Measurements from ENCODE around the gene SPAG17. TPM values are rescaled to one million over a fixed set of nuclear protein-coding genes. Genes with fewer than 3 reads are reported as not detected.
A peak's percentile ranks its signal among the peaks of the same experiment; 100 is the strongest.

SPAG17 gene
- total RNA-seq, 1 donor from 2014 or later = 5.6 TPM

DNA sequence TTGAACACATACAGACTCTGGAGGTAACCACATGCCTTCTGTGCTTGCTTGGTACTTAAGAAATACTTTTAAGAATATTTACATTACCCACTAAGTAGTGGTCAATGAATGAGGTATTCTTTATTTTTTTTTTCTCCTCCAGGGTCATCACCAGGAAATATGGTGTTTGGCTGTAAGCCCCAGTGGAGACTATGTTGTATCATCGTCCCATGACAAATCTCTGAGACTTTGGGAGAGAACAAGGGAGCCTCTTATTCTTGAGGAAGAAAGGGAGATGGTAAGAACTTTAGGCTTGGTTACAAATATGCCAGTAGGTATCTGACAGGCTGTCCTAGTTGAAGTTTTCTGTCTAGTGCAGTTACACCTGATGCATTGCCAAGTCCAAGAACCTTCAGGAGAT is 232.6 kb downstream of the SPAG17 start:
- no peak for DNase-seq (ENCODE audit: extremely low spot score, unreplicated experiment)
- no peaks in the 10 kb centered on the region for H3K9me3 Mint-ChIP-seq
- H3K27ac Mint-ChIP-seq = no peak overlapping the region
- no peaks in the 10 kb centered on the region for H3K27me3 Mint-ChIP-seq
- H3K36me3 Mint-ChIP-seq = peaks cover 24% of the 10 kb centered on the region
- TF ChIP-seq, protein P1, sequence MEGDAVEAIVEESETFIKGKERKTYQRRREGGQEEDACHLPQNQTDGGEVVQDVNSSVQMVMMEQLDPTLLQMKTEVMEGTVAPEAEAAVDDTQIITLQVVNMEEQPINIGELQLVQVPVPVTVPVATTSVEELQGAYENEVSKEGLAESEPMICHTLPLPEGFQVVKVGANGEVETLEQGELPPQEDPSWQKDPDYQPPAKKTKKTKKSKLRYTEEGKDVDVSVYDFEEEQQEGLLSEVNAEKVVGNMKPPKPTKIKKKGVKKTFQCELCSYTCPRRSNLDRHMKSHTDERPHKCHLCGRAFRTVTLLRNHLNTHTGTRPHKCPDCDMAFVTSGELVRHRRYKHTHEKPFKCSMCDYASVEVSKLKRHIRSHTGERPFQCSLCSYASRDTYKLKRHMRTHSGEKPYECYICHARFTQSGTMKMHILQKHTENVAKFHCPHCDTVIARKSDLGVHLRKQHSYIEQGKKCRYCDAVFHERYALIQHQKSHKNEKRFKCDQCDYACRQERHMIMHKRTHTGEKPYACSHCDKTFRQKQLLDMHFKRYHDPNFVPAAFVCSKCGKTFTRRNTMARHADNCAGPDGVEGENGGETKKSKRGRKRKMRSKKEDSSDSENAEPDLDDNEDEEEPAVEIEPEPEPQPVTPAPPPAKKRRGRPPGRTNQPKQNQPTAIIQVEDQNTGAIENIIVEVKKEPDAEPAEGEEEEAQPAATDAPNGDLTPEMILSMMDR (conservative IDR thresholded peaks at IDR 0.05) = no peak
- no peak overlapping the region for H3K4me3 Mint-ChIP-seq
- H3K4me1 Mint-ChIP-seq (ENCODE audit: unreplicated experiment) = no peaks in the 10 kb centered on the region

DNA sequence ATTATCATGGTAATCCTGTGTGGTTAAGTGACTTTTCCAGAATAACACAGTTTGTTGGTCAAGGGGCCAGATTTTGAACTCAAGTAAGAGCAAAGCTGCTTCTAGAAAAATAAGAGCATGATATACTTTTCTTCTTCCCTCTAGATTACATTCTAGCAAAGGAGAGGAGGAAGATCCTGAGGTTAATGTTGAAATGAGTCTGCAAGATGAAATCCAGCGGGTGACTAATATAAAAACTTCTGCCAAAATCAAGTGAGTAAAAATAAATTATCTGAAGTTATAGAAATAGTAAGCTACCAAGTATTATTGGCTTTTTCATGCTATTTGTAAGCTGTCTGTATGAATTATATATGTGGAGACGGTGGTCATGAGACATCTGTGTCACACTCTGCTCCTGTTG is 242.7 kb downstream of the SPAG17 start:
- Mint-ChIP-seq H3K4me3 (no peak overlapping the region), H3K9me3 (no peaks in the 10 kb centered on the region), H3K27ac (no peak overlapping the region), H3K27me3 (no peaks in the 10 kb centered on the region), H3K4me1 (ENCODE audit: unreplicated experiment) (no peaks in the 10 kb centered on the region), H3K36me3 (peaks cover 37% of the 10 kb centered on the region)
- TF ChIP-seq, protein P1 (conservative IDR thresholded peaks at IDR 0.05) = no peak
- DNase-seq (ENCODE audit: extremely low spot score, unreplicated experiment) = no peak

DNA sequence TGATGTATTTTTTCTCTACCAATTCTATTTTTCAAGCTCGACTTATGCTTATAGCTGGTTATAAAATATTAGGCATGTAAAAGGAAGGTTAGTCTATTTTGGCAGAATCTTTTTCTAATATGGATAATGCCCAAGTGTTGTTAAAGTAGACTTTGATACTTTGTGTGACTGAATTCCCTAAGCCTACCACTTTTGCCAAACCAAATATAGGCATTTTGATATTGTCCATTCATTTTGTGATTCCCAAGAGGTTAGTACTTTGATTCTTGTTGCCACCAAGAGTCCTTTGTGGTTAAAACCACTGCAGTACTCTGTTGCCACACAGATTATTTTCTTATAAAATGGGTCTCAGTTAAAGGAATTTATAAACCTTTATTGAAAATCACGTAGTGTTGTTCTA is 251.3 kb downstream of the SPAG17 start:
- H3K27ac Mint-ChIP-seq = no peak overlapping the region
- no peaks in the 10 kb centered on the region for H3K9me3 Mint-ChIP-seq
- H3K4me1 Mint-ChIP-seq (ENCODE audit: unreplicated experiment) = peaks cover 30% of the 10 kb centered on the region
- H3K4me3 Mint-ChIP-seq = no peak overlapping the region
- TF ChIP-seq, protein P1 (conservative IDR thresholded peaks at IDR 0.05) = no peak
- no peaks in the 10 kb centered on the region for H3K27me3 Mint-ChIP-seq
- peaks cover 23% of the 10 kb centered on the region for H3K36me3 Mint-ChIP-seq
- no peak for DNase-seq (ENCODE audit: extremely low spot score, unreplicated experiment)

DNA sequence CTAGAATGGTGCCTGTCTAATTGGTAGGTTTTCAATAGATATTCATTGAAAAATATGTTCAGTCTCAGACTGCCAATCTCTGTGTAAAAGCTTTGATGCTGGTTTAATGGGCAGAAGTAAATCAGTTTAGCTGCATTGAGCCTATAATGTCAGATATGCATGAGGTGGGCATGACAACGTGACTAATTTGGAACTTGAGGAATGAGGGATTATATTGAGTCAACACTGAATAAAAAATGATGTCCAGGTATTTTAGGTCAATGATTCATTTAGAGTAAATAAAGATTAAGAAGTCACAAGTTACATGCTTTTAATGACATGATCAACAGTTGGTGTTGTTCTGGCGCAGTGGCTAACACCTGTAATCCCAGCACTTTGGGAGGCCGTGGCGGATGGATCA is 252.5 kb downstream of the SPAG17 start:
- H3K36me3 Mint-ChIP-seq = peaks cover 21% of the 10 kb centered on the region
- H3K27me3 Mint-ChIP-seq = no peaks in the 10 kb centered on the region
- peaks cover 37% of the 10 kb centered on the region for H3K4me1 Mint-ChIP-seq (ENCODE audit: unreplicated experiment)
- no peak overlapping the region for H3K27ac Mint-ChIP-seq
- DNase-seq (ENCODE audit: extremely low spot score, unreplicated experiment) = no peak
- H3K9me3 Mint-ChIP-seq = no peaks in the 10 kb centered on the region
- H3K4me3 Mint-ChIP-seq = peak overlapping the region; percentile 58
- TF ChIP-seq, protein P1 (conservative IDR thresholded peaks at IDR 0.05) = no peak

DNA sequence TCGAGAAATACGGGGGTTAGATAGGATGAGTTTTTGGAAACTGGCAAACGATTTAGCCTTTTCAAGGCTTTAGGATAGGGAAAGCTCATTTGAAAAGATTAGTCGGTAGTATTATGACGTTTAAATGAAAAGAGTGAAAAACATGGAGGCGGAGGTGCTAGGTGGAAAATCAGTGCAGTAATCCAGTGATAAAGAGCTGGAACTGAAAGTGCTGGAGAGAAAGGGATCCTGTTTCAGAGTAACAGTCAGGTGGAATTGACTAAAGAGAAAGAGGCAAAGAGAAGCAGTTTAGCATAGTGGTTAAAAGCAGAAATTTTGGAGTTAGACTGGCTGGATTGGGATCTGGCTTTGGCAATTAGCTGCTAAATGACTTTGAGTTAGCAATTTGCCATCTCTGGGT is 254.5 kb downstream of the SPAG17 start:
- H3K36me3 Mint-ChIP-seq = peaks cover 13% of the 10 kb centered on the region
- peaks cover 37% of the 10 kb centered on the region for H3K4me1 Mint-ChIP-seq (ENCODE audit: unreplicated experiment)
- no peaks in the 10 kb centered on the region for H3K27me3 Mint-ChIP-seq
- DNase-seq (ENCODE audit: extremely low spot score, unreplicated experiment) = no peak
- H3K27ac Mint-ChIP-seq = peak overlapping the region; percentile 64
- TF ChIP-seq, protein P1 (conservative IDR thresholded peaks at IDR 0.05) = no peak
- peak overlapping the region; percentile 98 for H3K4me3 Mint-ChIP-seq
- H3K9me3 Mint-ChIP-seq = no peaks in the 10 kb centered on the region

DNA sequence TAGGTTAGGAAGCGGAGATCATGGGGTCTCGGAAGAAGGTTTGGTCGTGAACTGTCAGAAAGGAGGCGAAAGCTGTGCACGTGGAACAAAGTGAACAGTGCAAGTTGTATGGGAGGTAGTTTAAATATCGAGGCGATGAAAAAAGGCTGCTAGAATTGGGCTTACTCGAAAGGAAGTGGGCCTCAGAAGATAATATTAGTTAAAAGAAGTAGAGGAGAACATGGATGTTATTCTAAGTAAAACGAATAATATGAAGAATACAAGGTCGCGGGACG is 254.9 kb downstream of the SPAG17 start:
- Mint-ChIP-seq H3K9me3 (no peaks in the 10 kb centered on the region), H3K27ac (peak overlapping the region; percentile 64), H3K4me3 (peak overlapping the region; percentile 98), H3K27me3 (no peaks in the 10 kb centered on the region), H3K4me1 (ENCODE audit: unreplicated experiment) (peaks cover 37% of the 10 kb centered on the region), H3K36me3 (peaks cover 13% of the 10 kb centered on the region)
- TF ChIP-seq, protein P1 (conservative IDR thresholded peaks at IDR 0.05) = no peak
- DNase-seq (ENCODE audit: extremely low spot score, unreplicated experiment) = no peak
